ENCODE measurements around the gene EFEMP1.
"Not testable (repeated sequence)": the region's sequence is repeated elsewhere in the genome, so short reads cannot be mapped to it uniquely, and the experiment has no call there.

EFEMP1 gene

DNA sequence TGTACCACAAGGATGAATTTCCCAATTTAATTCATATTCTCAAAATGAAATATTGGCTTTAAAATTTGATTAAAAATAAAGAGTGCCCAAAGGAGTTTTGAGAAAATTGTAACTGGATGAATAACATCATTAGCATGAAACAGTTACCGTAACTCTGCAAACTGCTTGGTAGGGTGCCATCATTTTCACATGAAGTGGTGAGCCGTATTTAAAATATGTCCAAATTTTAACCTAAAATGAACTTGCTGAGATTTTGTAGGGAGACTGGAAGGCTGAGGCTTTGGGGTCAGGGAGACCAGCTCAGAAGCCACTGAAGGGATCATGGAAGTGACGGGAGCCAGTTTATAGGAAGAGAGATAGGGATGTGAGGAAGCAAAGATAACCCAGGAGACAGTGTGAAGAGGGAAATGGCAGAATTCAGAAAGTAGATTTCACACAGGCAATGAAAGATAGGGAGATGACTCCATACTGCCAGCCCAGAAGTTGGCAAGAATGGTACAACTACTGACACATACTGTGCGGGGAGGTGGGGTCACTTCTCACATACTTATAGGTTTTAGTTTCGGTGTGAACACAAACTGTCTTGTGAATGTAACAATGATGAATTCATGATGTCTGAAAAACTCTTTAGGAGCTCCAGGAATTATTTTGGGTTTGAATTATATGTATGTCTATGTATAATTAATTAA lies 53.8 kb downstream of the EFEMP1 start:
- no peak for DNase-seq (ENCODE audit: extremely low read depth in 1 of 2, low read depth in 1 of 2)

DNA sequence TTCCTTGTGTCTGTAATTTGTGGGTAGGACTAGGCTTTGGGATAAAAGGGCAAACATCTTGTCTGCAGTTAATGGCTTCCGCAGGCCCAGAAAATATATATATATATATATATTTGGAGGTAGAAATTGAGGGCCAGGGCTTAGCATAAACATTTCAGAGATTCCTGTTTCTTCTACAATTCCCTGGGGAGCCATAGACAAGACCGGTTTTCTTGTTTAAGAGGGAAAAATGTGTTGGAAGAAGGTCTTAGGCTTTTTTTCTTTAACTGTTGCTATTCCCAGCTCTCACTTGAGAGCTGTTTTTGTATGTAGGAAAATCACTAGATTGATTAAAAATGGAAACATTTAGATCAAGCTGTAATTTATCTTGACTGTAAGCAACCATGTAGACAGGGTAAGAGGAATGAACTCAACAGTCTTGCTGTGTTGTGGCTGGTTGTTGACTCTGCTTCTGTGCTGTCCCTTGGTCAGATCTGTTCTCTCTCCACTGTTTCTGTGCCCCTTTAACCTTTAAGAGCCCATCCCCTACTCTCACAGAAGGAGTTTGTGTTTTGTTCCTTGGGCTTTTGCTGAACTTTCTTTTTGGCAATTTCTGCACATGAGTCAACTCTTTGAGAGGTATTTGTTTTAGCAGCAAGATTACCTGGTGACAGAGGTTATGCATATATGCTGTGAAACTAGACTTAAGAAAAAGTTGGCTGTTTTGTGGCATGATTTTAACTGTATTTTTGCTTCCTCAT lies 58.3 kb downstream of the EFEMP1 start:
- no peak for DNase-seq (ENCODE audit: extremely low read depth in 1 of 2, low read depth in 1 of 2)

DNA sequence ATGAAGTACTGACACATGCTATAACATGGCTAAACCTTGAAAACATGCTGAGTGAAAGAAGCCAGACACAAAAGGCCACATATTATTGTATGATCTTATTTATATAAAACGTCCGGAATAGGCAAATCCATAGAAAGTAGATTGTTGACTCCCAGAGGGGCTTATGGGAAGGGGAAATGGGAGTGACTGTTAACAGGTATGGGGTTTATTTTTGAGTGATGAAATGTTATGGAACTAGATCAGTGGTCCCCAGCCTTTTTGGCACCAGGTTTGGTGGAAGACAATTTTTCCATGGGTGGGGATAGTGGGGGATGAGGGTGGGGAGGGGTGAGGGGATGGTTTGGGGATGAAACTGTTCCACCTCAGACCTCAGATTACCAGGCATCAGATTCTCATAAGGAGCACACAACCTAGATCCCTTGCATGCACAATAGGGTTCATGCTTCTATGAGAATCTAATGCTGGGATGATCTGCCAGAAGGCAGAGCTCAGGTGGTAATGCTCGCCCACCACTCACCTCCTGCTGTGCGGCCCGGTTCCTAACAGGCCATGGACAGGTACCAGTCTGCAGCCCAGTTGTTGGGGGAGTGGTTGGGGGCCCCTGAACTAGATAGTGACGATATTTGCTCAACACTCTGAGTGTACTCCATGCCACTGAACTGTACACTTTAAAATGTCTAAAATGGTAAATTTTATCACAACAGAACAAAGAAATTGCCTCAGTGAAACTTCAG lies 59.1 kb downstream of the EFEMP1 start:
- DNase-seq (ENCODE audit: extremely low read depth in 1 of 2, low read depth in 1 of 2): no peak

DNA sequence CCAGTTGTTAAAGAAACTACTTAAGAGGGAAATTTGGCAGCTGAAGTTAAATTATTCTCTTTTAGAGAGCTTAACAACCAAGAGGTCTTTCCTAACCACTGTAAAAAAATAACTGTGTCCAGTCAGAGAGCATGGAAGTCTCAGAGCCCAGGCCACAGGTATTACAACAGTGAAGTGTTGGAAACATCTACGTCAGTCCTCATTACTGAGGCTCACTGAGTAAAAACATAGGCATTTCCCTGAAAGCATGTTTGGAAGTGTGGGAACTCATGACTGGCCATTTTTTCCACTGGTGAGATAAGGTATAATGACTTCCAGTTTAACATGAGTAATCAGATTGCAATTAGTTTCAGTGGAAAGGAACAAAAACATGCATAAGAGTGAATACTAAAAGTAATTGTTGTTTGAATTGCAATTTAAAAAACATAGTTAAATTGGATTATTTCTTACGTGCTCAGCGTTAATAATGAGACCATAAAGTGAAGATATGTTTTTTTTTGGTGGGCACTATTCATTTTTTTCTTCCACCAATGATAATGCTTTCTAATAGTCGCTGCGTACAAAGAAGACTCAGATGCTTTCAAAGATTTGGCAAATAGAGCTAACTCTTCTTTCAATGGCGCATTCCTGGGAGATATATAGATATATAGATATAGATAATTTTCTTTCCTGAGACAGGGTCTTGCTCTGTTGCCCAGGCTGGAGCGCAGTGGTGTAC lies 60.8 kb downstream of the EFEMP1 start:
- no peak for DNase-seq (ENCODE audit: extremely low read depth in 1 of 2, low read depth in 1 of 2)

DNA sequence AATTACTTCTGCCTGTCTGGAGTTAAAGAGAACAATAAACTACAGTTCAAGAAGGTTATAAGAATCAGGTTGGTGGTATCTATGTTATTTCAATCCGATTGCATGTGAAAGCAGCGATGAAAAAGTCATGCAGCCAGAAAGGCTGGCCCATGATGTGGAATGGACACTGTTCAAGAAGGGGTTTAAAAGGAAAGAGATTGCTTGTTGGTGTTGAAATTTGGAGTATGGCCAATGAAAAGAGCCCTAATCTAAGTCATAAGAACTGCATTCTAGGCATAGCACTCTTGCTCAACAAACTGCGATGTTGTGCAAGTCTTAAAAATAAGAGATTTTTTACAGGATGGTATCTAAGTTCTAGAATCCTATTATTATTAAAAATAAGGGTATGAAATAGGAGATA lies 61.3 kb downstream of the EFEMP1 start:
- DNase-seq (ENCODE audit: extremely low read depth in 1 of 2, low read depth in 1 of 2): no peak

DNA sequence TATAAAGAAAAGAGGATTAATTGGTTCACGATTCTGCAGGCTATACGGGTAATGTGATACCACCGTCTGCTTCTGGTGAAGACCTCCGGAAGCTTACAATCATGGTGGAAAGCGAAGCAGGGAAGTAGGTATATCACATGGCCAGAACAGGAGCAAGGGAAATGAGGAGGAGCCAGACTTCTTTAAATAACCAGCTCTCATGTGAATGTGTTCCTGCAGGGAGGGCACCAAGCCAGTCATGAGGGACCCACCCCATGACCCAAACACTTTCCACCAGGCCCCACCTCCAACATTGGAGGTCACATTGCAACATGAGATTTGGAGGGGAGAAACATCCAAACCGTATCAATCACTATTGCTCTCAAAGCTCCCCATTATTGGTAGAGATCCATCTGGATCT lies 61.8 kb downstream of the EFEMP1 start:
- DNase-seq (ENCODE audit: extremely low read depth in 1 of 2, low read depth in 1 of 2): no peak

DNA sequence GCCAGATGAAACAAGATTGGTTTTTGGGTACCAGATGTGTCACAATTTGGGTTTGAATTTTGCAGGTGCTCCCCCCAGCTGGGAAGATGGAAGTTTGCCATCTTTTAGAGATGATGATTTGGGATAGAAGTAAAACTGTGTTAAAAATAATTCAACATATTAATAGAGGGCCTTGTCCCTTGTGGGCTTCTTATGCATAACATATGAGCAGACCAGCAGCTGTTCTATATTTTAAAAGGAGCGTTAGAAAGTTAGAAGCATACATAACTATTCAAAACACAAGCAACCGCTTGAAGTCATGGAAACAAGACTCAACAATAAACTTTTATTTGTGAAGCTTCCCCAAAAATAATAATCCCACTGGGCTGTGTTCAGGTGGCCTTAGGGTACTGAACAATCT lies 62.8 kb downstream of the EFEMP1 start:
- no peak for DNase-seq (ENCODE audit: extremely low read depth in 1 of 2, low read depth in 1 of 2)

DNA sequence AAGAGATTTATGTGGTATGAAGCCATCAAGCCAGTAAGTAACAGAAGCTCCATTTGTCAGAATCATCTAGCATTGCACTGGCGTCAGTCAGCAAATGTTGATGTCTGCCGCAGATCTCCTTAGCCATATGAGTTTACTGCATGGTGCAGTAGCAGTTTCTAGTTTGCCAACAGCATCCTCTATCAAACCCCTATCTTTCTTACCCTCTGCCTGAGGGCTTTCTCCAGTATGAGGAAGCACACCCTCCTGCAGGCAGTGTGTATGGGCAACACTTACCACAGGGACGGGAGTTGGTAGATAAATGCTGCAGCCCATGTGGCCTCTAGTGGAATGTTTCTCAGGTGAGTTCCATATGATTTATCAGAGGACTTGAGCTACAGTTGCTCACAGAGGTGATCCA lies 63.7 kb downstream of the EFEMP1 start:
- DNase-seq (ENCODE audit: extremely low read depth in 1 of 2, low read depth in 1 of 2): no peak

DNA sequence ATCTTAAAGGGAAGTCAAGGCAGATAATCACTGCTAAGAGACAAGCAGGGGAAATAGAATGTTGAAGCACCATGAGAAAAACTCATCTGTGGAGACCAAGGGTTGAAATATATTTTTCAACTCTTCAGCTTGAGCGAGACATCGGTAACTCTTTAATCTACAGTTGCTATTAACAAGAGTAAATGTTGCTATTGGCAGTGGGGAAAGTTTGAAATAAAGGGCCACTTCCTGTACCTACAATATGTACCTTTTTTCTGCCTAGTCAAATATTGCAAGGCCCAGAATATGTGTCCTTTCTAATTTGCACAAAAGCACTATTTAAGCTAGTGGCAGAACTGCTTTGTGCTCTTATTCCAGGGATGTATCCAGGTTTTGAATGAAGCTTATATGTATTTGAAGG lies 65.8 kb downstream of the EFEMP1 start:
- DNase-seq (ENCODE audit: extremely low read depth in 1 of 2, low read depth in 1 of 2): no peak

DNA sequence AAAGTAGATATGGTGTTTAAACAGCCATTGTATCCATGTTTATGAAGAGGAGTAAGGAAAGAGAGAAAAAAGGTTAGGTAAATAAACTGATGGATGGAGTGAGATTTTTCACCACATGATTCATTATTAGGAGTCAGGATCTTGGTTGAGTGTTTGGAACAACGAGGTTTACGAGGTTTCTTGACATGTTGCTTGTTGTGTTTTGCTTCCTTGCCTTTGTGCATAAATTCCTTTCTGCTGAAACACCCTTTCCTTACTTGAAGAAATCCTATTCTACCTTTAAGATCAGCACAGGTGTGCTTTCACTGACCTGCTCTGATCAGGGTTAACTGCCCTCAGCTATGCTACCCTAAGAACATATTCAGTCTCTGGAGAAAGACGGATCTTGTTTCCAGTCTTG lies 66.6 kb downstream of the EFEMP1 start:
- DNase-seq (ENCODE audit: extremely low read depth in 1 of 2, low read depth in 1 of 2): no peak

DNA sequence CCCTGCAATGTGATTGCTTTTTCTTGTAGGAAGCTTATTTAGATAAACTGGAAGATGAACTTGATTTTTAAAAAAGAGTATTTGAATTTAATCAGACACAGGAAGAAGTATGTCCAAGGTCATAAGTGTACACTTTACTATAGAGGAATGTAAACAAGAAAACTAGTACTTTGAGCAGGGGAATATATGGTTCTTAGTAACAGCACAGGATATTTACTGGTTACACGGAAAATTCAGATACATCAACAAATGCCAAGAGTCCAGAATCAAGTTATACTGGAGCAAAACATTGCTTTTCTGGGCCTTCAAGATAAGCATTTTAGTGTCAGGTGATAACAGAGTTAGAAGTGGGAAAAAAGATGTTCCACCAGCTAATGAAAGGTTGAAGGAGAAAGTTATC lies 75.5 kb downstream of the EFEMP1 start:
- no peak for DNase-seq (ENCODE audit: extremely low read depth in 1 of 2, low read depth in 1 of 2)

DNA sequence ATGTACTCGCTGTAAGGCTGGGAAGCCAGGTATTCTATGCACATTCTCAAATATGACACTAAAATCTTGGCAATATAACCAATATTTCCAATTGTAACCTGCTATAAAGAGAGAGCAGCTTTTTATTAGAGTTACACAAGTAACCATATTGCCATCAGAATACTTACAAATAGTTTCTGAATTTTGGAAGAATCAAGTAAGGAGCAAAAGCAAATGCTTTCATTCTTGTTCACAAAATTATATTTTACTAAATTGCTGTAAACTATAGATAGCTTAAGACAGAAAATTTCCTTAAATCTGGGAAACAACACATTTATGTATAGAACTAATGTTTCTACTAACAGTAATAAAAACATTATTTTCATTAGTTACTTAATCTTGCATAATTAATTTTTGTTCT lies 77.2 kb downstream of the EFEMP1 start:
- no peak for DNase-seq (ENCODE audit: extremely low read depth in 1 of 2, low read depth in 1 of 2)

DNA sequence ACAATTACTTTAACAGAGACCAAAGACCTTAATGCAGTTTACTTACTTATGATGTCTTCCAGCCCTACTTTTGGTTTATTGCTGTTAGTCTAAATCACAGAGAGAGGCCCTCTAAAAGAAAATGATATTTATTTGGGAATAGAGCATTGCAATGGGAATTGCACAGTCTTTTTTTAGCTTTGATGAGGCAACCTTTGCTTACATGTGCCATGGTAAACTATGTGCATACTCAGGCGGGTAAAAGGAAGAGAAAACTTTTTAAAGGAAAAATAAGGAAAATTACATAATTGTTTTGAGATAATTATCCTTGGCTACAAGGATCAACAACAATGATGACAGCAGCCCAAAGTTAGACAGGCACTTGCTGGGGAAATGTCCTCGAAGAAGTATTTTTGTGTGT lies 78.6 kb downstream of the EFEMP1 start:
- DNase-seq (ENCODE audit: extremely low read depth in 1 of 2, low read depth in 1 of 2): no peak

DNA sequence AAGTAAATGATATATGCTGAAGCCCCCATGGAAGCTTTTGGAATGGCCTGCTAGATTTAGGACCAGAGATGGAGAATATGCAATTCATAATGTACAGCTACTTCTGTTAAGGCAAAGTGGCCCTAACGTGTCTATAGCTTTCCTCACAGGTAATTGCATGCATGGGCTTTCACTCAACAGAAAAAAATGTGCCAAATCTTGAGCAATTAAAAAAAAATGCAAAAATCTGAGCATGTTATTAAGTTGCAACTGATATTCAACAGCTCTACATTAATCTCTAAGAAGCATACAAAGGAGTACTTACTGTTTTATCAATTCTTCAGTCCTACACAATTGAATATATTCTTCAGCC lies 79.6 kb downstream of the EFEMP1 start:
- no peak for DNase-seq (ENCODE audit: extremely low read depth in 1 of 2, low read depth in 1 of 2)

DNA sequence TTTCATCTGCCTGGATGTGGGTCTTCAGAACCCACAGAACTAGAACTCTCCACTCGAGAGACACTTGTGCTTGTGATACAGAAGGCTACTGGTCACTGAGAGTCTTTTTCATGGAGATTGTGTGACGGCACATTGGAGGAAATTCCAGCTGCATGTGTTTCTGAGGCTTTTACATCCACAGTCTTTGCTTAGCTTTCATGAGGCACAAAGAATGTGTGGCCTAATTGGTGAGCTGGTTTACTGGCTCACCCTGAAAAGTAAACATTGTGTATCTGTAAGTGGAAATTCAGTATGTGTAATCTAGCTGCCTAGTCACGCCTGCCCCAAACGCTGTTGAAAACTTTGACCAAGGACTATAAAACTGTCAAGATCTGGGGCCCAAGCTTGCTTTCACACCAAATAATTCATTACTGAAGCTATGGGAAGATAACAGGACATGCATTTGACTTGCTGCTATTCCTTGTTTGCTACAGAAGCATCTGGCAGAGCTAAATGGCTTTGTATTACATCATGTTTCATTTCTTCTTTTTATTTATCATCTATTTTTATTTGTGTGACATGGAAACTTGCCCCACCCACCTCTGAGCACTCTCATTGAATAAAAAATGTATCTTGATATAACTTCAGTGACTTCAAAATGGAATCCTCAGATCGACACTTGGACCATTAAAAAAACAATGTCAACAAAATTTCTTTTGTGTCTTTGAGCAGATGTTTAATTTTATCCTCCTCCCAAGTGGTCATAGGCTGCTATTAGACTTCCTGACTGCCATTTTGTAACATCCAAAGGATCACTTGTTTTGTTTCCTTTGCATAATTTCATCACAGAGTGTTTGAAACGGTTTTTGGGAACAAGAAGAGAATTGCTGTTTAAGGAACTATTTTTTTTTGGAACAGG lies 80.2 kb downstream of the EFEMP1 start:
- DNase-seq (ENCODE audit: extremely low read depth in 1 of 2, low read depth in 1 of 2): no peak

DNA sequence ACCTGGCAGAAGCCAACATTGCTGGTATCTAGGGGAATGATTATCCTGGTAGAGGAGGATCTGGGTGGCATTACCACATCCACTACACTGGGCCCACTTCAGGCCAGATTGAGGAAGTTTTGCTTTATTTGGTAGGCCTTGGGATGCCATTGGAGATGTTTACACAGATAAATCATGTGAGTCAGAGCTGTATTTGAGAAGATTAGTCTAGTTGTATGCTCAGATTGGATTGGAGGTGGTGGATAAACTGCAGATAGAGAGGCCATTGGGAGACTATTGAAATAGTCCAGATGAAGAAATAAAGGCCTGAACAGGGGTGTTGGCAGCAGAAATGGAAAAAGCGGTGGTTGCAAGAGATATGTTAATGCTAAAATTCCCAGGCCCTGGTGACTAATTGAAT lies 81.5 kb downstream of the EFEMP1 start:
- no peak for DNase-seq (ENCODE audit: extremely low read depth in 1 of 2, low read depth in 1 of 2)

DNA sequence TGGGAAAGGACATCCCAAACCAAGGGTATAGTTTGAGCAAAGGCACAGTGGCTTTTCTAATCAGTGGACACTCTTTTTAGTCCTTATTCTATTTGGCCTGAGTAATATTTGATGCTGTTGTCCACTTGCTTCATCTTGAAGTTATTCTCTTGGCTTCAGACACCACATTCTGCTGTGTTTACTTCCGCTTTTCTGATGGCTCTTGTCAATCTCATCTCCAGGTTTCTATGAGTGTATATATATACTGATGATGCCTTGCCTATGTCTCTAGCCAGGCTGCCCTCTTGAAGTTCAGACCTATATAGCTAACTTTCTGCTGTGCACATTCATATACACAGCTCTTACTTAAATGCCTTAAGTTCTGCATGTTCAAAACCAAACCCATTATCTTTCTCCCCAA lies 83.1 kb downstream of the EFEMP1 start:
- DNase-seq (ENCODE audit: extremely low read depth in 1 of 2, low read depth in 1 of 2): no peak

DNA sequence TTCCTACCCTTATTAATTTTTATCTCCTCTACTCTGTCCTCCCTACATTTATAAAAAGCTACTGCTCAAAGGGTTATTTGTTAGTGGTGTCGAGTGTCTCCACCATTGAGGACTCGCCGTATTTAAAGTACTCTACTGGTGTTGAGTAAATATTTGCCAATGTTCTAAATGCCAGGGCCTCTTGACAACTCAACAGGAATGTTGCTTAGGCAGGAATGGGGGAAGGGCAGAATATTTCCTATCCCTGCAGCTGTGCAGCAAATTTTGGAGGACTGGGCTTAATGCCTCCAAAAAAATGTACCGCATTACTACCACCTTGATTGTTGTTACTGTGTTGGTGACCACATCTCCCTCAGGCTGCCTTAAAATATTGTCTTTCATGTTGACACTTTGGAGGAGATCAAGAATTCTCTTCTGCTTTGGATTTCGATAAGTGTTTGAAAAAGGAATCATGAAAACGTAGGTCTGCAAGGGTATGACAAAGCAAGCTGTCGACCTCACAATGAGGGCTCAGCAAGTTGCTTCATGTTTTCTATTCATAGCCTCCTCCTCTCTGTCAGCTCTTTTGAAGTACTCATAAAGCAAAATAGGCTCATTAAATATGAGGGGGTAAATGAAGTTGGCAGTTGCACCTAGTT lies 84.3 kb downstream of the EFEMP1 start:
- DNase-seq (ENCODE audit: extremely low read depth in 1 of 2, low read depth in 1 of 2): no peak

DNA sequence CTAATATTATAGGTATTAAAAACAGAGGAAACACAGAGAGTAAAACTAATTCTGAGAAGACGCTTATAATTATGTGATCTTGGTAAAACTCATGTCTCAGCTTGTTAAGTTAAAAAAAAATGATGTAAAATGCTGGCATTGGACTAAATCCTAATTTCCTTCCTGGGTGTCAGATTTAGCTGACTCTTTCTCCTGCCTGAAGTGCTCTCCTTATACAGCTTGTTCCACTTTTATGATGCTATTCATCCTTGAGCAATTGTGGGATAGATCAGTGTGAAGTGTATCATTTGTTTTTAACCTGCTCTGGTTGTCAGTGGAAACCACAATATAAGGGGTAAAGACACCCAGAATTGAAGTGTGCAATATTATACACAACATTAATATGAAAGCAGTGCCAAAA lies 84.9 kb downstream of the EFEMP1 start:
- no peak for DNase-seq (ENCODE audit: extremely low read depth in 1 of 2, low read depth in 1 of 2)

DNA sequence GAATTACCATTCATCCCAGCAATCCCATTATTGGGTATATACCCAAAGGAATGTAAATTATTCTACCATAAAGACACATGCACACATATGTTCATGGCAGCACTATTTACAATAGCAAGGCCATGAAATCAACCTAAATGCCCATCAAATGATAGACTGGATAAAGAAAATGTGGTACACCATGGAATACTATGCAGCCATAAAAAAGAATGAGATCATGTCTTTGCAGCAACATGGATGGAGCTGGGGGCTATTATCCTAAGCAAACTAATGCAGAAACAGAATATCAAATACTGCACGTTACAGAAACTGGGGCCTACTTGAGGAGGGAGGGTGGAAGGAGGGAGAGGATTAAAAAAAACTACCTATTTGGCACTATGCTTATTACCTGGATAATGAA lies 85.5 kb downstream of the EFEMP1 start:
- not testable (repeated sequence) for DNase-seq (ENCODE audit: extremely low read depth in 1 of 2, low read depth in 1 of 2)
